Measurements from ENCODE around the gene SFTA2. TPM values are rescaled to one million over a fixed set of nuclear protein-coding genes. Genes with fewer than 3 reads are reported as not detected.

The SFTA2 gene
- total and polyA plus RNA-seq, 9 of the 15 experiments (the other 6 are each of a cell fraction or from before 2014, with no cell fraction given): not detected

GRCh38 chr6:30887901-30888815, 43.8 kb downstream of the SFTA2 start:
- no peak for ATAC-seq
- H3K79me2 ChIP-seq (ENCODE audit: control insufficient read depth, insufficient read depth, low read length): peaks cover 43% of the 10 kb centered on the region
- peak; percentile 75 for FAIRE-seq
- TF ChIP-seq HMGXB4 (CRISPR knock-in tag; IDR thresholded peaks at IDR 0.05) (no peak), KLF10 (CRISPR knock-in tag; IDR thresholded peaks at IDR 0.05) (no peak), THRA (IDR thresholded peaks at IDR 0.05) (no peak), ZNF280B (CRISPR knock-in tag; IDR thresholded peaks at IDR 0.05) (no peak), PYGO2 (tag; IDR thresholded peaks at IDR 0.05) (no peak), FOSL1 (tag; conservative IDR thresholded peaks at IDR 0.05) (peak; percentile 58), ZNF316 (IDR thresholded peaks at IDR 0.05) (peak; percentile 17; the same call in 1 of the 2 replicates), DPF2 (IDR thresholded peaks at IDR 0.05) (0 out of 2 replicates have a peak, but pooled peaks have one; percentile 16), EP400 (IDR thresholded peaks at IDR 0.05) (no peak), CHD2 (IDR thresholded peaks at IDR 0.05; ENCODE audit: low read depth, low read length) (no peak), ZNF253 (CRISPR knock-in tag; conservative IDR thresholded peaks at IDR 0.05) (no peak), ZBTB17 (CRISPR knock-in tag; IDR thresholded peaks at IDR 0.05) (no peak), JUND (IDR thresholded peaks at IDR 0.05; ENCODE audit: borderline replicate concordance, low read depth, low read length) (peak; percentile 60; the same call in 1 of the 2 replicates), JUND (tag; IDR thresholded peaks at IDR 0.05; ENCODE audit: borderline replicate concordance, low read depth, low read length) (no peak), CBX8 (IDR thresholded peaks at IDR 0.05; ENCODE audit: borderline replicate concordance, extremely low read depth, low read depth, low read length, poor library complexity, severe bottlenecking) (no peak), ZFX (CRISPR knock-in tag; IDR thresholded peaks at IDR 0.05) (peak; percentile 11; the same call in 1 of the 2 replicates), RBM22 (IDR thresholded peaks at IDR 0.05; ENCODE audit: low read depth, low read length, poor library complexity, severe bottlenecking) (no peak), TCF3 (CRISPR knock-in tag; IDR thresholded peaks at IDR 0.05) (no peak)

More at GRCh38 chr6:30887901-30888815, 43.8 kb downstream of the SFTA2 start:
- no peak overlapping the region for H3K27ac ChIP-seq (ENCODE audit: extremely low read depth, low read depth, low read length)
- no peaks in the 10 kb centered on the region for H3K27me3 ChIP-seq (ENCODE audit: control insufficient read depth in 2 of 2, insufficient read depth in 2 of 2, low read length in 2 of 2)
- 27% methylated on average over 6 of the region's 6 CpGs for WGBS (ENCODE audit: insufficient coverage, low coverage, missing lambda C conversion rate)
- peak overlapping the region in 1 of 2 experiments; percentile 66; a peak in 2 of 4 replicates for H3K9ac ChIP-seq (ENCODE audit: insufficient read depth in 1 of 2, low read depth in 2 of 2, low read length in 2 of 2)
- ChIA-PET CTCF (ENCODE audit: low intra/inter-chr PET ratio) (no interaction called here), POLR2A (interaction anchor here (0.7 to 1.0 kb wide), 3 partner anchors 8 to 273 kb away, joined by 3 to 5 read pairs (median 5); no protein-coding TSS in a partner anchor)
- H4K20me1 ChIP-seq (replicated peaks; ENCODE audit: control insufficient read depth, insufficient read depth, low read length): peaks cover 9% of the 10 kb centered on the region; the same call in 1 of the 2 replicates
- H3K9me3 ChIP-seq (replicated peaks; ENCODE audit: control insufficient read depth, insufficient read depth, low read depth, low read length): no peaks in the 10 kb centered on the region
- peaks cover 3% of the 10 kb centered on the region for H3K9me1 ChIP-seq (ENCODE audit: control insufficient read depth, insufficient read depth, low read length)
- H3K4me2 ChIP-seq (ENCODE audit: insufficient read depth, low read length): no peak overlapping the region
- intact Hi-C loops (cut with micrococcal nuclease): no loop called here
- DNase-seq (ENCODE audit: extremely low read depth in 1 of 4, low spot score in 3 of 4): peak; percentile 58 to 78 (median 73)
- H3K4me3 ChIP-seq: no peak overlapping the region
- no TSS peak for BruUV-seq (replicated peaks)
- peaks cover 35 to 53% of the 10 kb centered on the region in 2 experiments for H3K4me1 ChIP-seq (replicated peaks in 1 of 2; ENCODE audit: control insufficient read depth in 2 of 2, insufficient read depth in 2 of 2, low read length in 2 of 2)
- peaks cover 43% of the 10 kb centered on the region for H3K36me3 ChIP-seq (ENCODE audit: control insufficient read depth, insufficient read depth, low read length)
- in situ Hi-C loops (cut with MboI): no loop called here
- no peak overlapping the region for H2AFZ ChIP-seq (ENCODE audit: low read depth, low read length)

Measured in K562 (cell line).